Thyroid gland (tissue), 4 donors: Measurements from ENCODE around the gene TMEM151B.

ENCODE experiments used
- CTCF ChIP-seq, 6 experiments: fragments of 200-600 bp in 3 of 6; fragments of 450-650 bp in 3 of 6; sonication (generic) in 3 of 6; IDR thresholded peaks; one replicate each; pipeline ENCODE4 v1.5.1; 2016 to 2019; ENCODE audit warnings: antibody characterized with exemption in 6 of 6, mild to moderate bottlenecking in 2 of 6, inconsistent platforms in 1 of 6, moderate library complexity in 1 of 6
- POLR2A ChIP-seq, 2 donors: fragments of 450-650 bp; IDR thresholded peaks; one replicate each; pipeline ENCODE4 v1.6.1; 2017; ENCODE audit warnings: antibody characterized with exemption in 2 of 2, mild to moderate bottlenecking in 2 of 2, moderate library complexity in 1 of 2

GRCh38 chr6:44221961-44222335, 48.3 kb upstream of the TMEM151B start:
- TF ChIP-seq CTCF (IDR thresholded peaks at IDR 0.05), result no peak
- no peak for TF ChIP-seq POLR2A (IDR thresholded peaks at IDR 0.05)
